ENCODE results near the gene GALNT7. TPM values are rescaled to one million over a fixed set of nuclear protein-coding genes. Genes with fewer than 3 reads are reported as not detected.
A peak's percentile ranks its signal among the peaks of the same experiment; 100 is the strongest.
"Not testable (repeated sequence)": the region's sequence is repeated elsewhere in the genome, so short reads cannot be mapped to it uniquely, and the experiment has no call there.

Gene GALNT7
- 43.4 TPM for polyA plus RNA-seq (ENCODE audit: insufficient read length)
- long read RNA-seq, donor 1, full-length matches to known transcripts = 3 of 3 reads
- long read RNA-seq, donor 1, partial matches to known transcripts = 0 of 3 reads
- long read RNA-seq, donor 1, other reads (novel, unspliced or antisense) = 0 of 3 reads
- long read RNA-seq, donor 2, full-length matches to known transcripts = 2 of 2 reads
- long read RNA-seq, donor 2, partial matches to known transcripts = 0 of 2 reads
- long read RNA-seq, donor 2, other reads (novel, unspliced or antisense) = 0 of 2 reads
- long read RNA-seq, donor 3, full-length matches to known transcripts = 3 of 3 reads
- long read RNA-seq, donor 3, partial matches to known transcripts = 0 of 3 reads
- long read RNA-seq, donor 3, other reads (novel, unspliced or antisense) = 0 of 3 reads
- long read RNA-seq, donor 4 = 0 reads
- long read RNA-seq, donor 5, full-length matches to known transcripts = 6 of 6 reads
- long read RNA-seq, donor 5, partial matches to known transcripts = 0 of 6 reads
- long read RNA-seq, donor 5, other reads (novel, unspliced or antisense) = 0 of 6 reads
- long read RNA-seq, donor 6, full-length matches to known transcripts = 5 of 749 reads
- long read RNA-seq, donor 6, partial matches to known transcripts = 388 of 749 reads
- long read RNA-seq, donor 6, other reads (novel, unspliced or antisense) = 356 of 749 reads
- long read RNA-seq, donor 7, full-length matches to known transcripts = 9 of 9 reads
- long read RNA-seq, donor 7, partial matches to known transcripts = 0 of 9 reads
- long read RNA-seq, donor 7, other reads (novel, unspliced or antisense) = 0 of 9 reads
- long read RNA-seq, donor 8, full-length matches to known transcripts = 2 of 2 reads
- long read RNA-seq, donor 8, partial matches to known transcripts = 0 of 2 reads
- long read RNA-seq, donor 8, other reads (novel, unspliced or antisense) = 0 of 2 reads

- DNase-seq = peak; percentile 75
These were observed at the start of gene GALNT7 for GRCh38 chr4:173168396-173169177. Gene GALNT7, plus strand, starts transcription at chr4:173168811. Its CDS starts 25 bp downstream, at chr4:173168836.

GRCh38 chr4:173118819-173119218 lies 49.8 kb upstream of the GALNT7 start:
- DNase-seq = not testable (repeated sequence)

- DNase-seq = no peak
These were observed 48.8 kb upstream of the GALNT7 start for GRCh38 chr4:173119818-173120217.

GRCh38 chr4:173121076-173121561 lies 47.5 kb upstream of the GALNT7 start:
- no peak for DNase-seq

GRCh38 chr4:173124209-173124865 lies 44.3 kb upstream of the GALNT7 start:
- no peak for DNase-seq

- no peak for DNase-seq
These were observed 43.3 kb upstream of the GALNT7 start for GRCh38 chr4:173125216-173125812.

GRCh38 chr4:173128199-173128890 lies 40.3 kb upstream of the GALNT7 start:
- no peak for DNase-seq

- DNase-seq = no peak
These were observed 37.9 kb upstream of the GALNT7 start for GRCh38 chr4:173130687-173131086.

- no peak for DNase-seq
These were observed 34.2 kb upstream of the GALNT7 start for GRCh38 chr4:173134426-173134825.

- no peak for DNase-seq
These were observed 33.3 kb upstream of the GALNT7 start for GRCh38 chr4:173135241-173135847.

GRCh38 chr4:173138624-173139023 lies 30.0 kb upstream of the GALNT7 start:
- DNase-seq = no peak

- DNase-seq = no peak
These were observed 29.1 kb upstream of the GALNT7 start for GRCh38 chr4:173139561-173139960.

GRCh38 chr4:173145131-173145530 lies 23.5 kb upstream of the GALNT7 start:
- no peak for DNase-seq

GRCh38 chr4:173146456-173146855 lies 22.2 kb upstream of the GALNT7 start:
- no peak for DNase-seq

GRCh38 chr4:173151496-173151895 lies 17.1 kb upstream of the GALNT7 start:
- DNase-seq = no peak

GRCh38 chr4:173152104-173152503 lies 16.5 kb upstream of the GALNT7 start:
- no peak for DNase-seq

- no peak for DNase-seq
These were observed 15.2 kb upstream of the GALNT7 start for GRCh38 chr4:173153445-173153844.

GRCh38 chr4:173159791-173160190 lies 8.8 kb upstream of the GALNT7 start:
- DNase-seq = no peak

- no peak for DNase-seq
These were observed 7.7 kb upstream of the GALNT7 start for GRCh38 chr4:173160871-173161270.

- DNase-seq = no peak
These were observed 7.3 kb upstream of the GALNT7 start for GRCh38 chr4:173161311-173161710.
